ENCODE data around the gene VPS13A.
A peak's percentile ranks its signal among the peaks of the same experiment; 100 is the strongest.

The VPS13A gene

DNA sequence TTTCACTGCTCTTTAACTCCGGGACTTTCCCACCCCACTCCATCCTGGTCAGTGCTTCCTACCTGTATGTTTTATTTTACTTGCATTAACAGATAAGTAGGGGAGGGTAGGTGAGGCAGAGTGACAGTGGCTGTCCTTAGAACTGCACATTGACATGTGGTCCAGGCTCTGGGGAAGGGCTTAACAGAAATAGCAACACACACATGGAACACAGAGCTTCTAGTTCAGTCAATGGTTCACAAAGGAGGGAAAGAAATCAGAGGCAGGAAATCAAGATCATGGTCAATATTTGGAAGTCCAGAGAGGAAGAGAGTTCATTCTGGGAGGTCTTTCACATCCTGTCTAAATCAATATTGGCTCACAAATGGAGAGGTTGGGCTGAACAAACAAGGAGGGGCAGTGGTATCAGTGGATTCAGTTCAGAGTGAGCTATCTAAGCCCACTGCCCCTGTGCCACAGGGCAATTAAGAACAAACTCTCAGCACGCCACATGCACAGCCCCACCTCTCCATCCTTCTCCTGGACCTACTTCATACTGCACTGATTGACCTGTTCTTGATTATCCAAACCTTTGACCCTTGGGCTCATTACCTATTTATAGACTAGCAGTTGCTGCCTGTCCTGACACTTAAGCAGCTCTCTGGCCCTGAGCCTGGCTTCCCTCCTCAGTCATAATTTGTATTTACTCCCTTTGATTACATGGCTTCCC, 6.2 kb upstream of the VPS13A start:
- no peaks in the 10 kb centered on the region for H3K36me3 Mint-ChIP-seq (ENCODE audit: low read depth)
- no peak overlapping the region for H3K27ac Mint-ChIP-seq
- H3K4me3 Mint-ChIP-seq, result no peak overlapping the region
- ATAC-seq, result no peak
- no peaks in the 10 kb centered on the region for H3K9me3 Mint-ChIP-seq
- peaks cover 2% of the 10 kb centered on the region for H3K4me1 Mint-ChIP-seq
- H3K27me3 Mint-ChIP-seq, result no peaks in the 10 kb centered on the region
- no peak for DNase-seq

DNA sequence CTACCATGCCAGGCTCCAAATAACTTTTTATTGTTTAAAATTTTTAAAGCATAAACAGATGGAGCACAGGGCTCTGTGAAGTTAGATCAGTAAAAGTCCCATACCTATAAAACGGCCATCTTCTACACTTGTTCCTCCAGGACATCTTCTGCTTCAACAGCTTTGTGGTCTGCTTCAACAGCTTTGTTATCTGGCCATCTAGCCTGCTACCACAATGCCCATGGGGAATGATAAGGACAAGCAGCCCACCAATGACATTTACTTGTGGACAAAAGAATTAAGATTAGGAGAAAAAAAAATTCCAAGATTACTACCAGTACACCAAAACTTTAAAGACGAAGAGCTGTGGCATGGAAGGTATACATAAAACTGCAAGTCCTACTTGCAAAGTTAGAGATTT, 2.2 kb upstream of the VPS13A start:
- peaks cover 3% of the 10 kb centered on the region for H3K36me3 Mint-ChIP-seq (ENCODE audit: low read depth)
- ATAC-seq (no peak), DNase-seq (no peak)
- no peaks in the 10 kb centered on the region for H3K9me3 Mint-ChIP-seq
- H3K4me1 Mint-ChIP-seq, result peaks cover 19% of the 10 kb centered on the region
- H3K4me3 Mint-ChIP-seq, result no peak overlapping the region
- H3K27me3 Mint-ChIP-seq, result no peaks in the 10 kb centered on the region
- no peak overlapping the region for H3K27ac Mint-ChIP-seq

DNA sequence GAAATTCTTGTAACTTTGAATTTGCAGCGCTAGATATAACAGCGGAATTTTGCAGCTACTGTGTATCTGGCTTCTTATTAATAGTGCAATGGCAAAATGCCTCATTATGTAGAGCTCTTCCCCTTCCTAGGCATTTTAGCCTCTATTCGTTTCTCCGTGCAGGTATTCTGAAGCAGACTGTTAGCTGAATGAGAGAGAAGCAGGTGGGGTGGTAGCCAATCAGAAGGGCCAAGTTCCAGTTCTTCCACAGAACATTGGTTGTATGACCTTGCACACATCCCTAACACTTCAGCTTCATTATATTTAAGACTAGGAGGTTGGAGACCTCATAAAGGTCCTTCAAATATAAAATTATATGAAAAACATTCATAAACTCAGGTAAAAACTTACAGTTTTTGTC, 1.2 kb upstream of the VPS13A start:
- Mint-ChIP-seq H3K27me3 (no peaks in the 10 kb centered on the region), H3K4me1 (peaks cover 24% of the 10 kb centered on the region), H3K27ac (no peak overlapping the region), H3K36me3 (ENCODE audit: low read depth) (peaks cover 3% of the 10 kb centered on the region), H3K4me3 (peak overlapping the region; percentile 96), H3K9me3 (no peaks in the 10 kb centered on the region)
- ATAC-seq (no peak), DNase-seq (no peak)

DNA sequence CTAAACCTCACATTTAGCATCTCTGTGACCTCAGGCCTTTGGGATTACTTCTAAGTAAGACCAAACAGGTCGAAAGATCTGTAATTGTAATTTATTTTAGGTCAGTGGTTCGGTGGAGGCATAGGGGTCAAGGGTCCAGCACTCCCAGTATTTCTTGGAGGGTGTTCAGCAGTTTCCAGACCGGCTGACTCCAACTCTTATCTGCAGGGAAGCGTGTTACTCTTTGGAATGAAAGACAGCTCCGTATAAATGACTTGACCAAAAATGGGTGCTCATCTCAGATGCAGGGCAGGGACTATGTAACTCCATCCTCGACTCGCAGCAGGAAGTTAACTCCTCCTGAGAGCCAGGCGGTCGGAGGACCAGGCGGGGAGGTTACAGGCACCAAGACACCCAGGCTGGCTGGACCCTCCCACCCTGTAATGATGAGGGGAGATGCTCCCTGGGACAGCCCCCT, 620 bp upstream of the VPS13A start:
- no peaks in the 10 kb centered on the region for H3K9me3 Mint-ChIP-seq
- ATAC-seq (no peak), DNase-seq (no peak)
- H3K4me3 Mint-ChIP-seq, result peak overlapping the region; percentile 96
- H3K4me1 Mint-ChIP-seq, result peaks cover 24% of the 10 kb centered on the region
- peaks cover 3% of the 10 kb centered on the region for H3K36me3 Mint-ChIP-seq (ENCODE audit: low read depth)
- H3K27me3 Mint-ChIP-seq, result no peaks in the 10 kb centered on the region
- peak overlapping the region; percentile 75 for H3K27ac Mint-ChIP-seq

DNA sequence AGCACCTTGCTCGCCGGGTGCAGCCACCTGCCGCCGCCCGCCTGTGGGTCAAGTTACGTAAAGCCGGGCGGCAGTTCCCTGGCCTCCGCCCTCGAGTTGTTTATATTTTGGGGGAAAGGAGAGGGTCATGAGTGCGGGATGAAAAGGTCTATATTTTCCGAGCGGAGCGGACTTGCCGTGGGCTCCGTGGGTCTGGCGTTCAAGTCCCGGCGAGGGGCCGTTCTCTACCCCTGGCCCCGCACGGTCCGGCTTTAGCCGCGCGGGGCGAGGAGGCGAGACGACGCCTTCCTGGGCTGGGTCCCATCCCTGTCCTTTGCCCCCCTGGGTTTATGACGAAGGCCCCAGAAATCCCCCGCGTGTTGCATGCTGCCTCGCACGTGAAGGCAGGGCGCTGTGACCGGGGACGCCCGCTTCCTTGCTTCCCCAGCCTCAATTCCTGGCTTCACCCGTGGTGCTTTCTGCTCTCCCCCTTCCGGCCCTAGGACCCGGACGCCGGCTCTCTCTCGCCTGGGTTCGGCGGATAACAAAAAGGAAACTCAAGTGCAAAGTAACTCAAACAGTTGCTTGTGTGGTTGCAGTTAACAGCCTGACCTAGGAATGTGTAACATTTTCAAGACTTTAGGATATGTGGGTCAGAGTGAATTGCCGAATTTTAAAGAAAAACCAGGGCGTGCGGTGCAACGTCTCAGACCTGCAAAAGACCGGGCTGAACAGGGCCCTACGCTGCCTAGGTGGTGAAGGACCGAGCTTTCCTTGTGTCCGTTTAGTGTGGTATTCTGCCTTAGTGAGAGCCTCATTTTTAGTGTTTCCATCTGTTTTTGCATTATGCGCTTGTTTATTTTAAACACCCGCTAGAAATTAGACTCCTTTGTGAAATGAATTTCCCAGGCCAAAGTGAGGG, 810 bp downstream of the VPS13A start:
- Mint-ChIP-seq H3K36me3 (ENCODE audit: low read depth) (peaks cover 3% of the 10 kb centered on the region), H3K4me3 (peak overlapping the region; percentile 96), H3K27me3 (no peaks in the 10 kb centered on the region), H3K27ac (peak overlapping the region; percentile 88), H3K4me1 (peaks cover 24% of the 10 kb centered on the region), H3K9me3 (no peaks in the 10 kb centered on the region)
- peak; percentile 5 for ATAC-seq
- DNase-seq, result peak; percentile 63

DNA sequence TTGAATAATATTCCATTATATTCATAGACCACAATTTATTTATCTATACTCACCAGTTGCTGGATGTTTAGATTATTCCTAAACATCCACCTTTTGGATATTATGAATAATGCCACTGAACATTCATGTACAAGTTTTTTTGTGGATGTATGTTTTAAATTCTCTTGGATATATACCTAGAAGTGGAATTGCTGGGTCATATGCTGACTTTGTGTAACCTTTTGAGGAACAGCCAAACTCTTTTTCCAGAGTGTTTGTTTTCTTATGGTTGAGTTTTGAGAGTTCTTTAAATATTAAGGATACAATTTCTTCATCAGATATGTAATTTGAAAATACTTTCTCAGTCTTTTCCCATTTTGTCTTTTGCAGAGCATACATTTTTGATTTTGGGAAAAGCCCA, 2.7 kb downstream of the VPS13A start:
- H3K4me1 Mint-ChIP-seq, result peaks cover 24% of the 10 kb centered on the region
- H3K27me3 Mint-ChIP-seq, result no peaks in the 10 kb centered on the region
- peak overlapping the region; percentile 96 for H3K4me3 Mint-ChIP-seq
- H3K9me3 Mint-ChIP-seq, result no peaks in the 10 kb centered on the region
- no peak for DNase-seq
- no peak for ATAC-seq
- no peak overlapping the region for H3K27ac Mint-ChIP-seq
- H3K36me3 Mint-ChIP-seq (ENCODE audit: low read depth), result peaks cover 5% of the 10 kb centered on the region

DNA sequence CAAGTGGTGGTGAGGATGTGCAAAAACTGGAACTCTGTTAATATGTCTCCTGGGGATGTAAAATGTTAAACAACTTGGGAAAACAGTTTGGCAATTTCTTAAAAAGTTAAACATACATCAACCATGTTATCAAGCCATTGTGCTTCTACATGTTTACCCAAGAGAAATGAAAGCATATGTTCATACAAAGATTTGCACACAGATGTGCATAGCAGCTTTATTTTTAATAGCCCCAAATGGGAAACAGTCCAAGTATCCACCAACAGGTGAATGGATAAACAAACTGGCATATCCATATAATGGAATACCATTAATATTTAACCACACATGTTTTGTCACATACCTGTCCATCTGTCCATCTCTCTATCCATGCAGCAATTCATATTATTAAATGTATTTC, 6.2 kb downstream of the VPS13A start:
- peaks cover 7% of the 10 kb centered on the region for H3K9me3 Mint-ChIP-seq
- no peak for DNase-seq
- ATAC-seq, result no peak
- peaks cover 21% of the 10 kb centered on the region for H3K4me1 Mint-ChIP-seq
- no peak overlapping the region for H3K4me3 Mint-ChIP-seq
- no peaks in the 10 kb centered on the region for H3K27me3 Mint-ChIP-seq
- no peak overlapping the region for H3K27ac Mint-ChIP-seq
- H3K36me3 Mint-ChIP-seq (ENCODE audit: low read depth), result peaks cover 8% of the 10 kb centered on the region

DNA sequence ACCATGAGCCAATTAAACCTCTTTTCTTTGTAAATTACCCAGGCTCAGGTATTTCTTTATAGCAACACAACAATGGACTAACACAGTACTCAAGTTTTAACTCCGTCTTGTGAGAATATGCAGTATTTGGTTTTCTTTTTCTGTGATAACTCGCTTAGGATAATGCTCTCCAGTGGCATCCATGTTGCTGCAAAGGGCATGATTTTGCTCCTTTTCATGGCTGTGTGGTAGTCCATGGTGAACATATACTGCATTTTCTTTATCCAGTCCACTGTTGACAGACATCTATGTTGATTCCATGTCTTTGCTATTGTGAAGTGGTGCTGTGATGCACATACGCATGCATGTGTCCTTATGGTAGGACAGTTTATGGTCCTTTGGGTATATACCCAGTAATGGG, 10.9 kb downstream of the VPS13A start:
- ATAC-seq (no peak), DNase-seq (no peak)
- Mint-ChIP-seq H3K9me3 (peaks cover 15% of the 10 kb centered on the region), H3K27ac (no peak overlapping the region), H3K4me1 (peaks cover 30% of the 10 kb centered on the region), H3K36me3 (ENCODE audit: low read depth) (peaks cover 10% of the 10 kb centered on the region), H3K27me3 (no peaks in the 10 kb centered on the region), H3K4me3 (no peak overlapping the region)

DNA sequence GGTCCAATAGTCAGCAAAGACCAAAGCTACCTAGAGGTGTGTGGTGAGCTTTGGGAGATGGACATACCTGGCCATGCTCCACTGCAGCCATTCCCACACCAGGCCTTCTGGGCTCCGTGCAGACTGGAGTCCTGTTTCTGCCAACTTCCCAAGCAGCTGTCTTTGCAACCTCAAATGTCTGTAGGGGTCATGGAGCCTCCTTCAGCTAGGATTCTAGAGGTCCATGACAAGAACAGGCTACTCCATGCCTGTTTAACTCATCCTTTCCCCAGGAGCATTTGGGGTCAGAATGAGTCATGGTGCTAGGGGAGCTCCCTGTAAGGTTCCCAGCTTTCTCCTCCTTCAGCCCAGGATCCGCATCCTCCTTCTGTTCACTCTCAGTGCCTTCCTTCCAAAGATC, 17.1 kb downstream of the VPS13A start:
- peaks cover 6% of the 10 kb centered on the region for H3K36me3 Mint-ChIP-seq (ENCODE audit: low read depth)
- no peak for ATAC-seq
- H3K4me1 Mint-ChIP-seq, result peaks cover 46% of the 10 kb centered on the region
- H3K4me3 Mint-ChIP-seq, result no peak overlapping the region
- no peaks in the 10 kb centered on the region for H3K9me3 Mint-ChIP-seq
- peak overlapping the region; percentile 39 for H3K27ac Mint-ChIP-seq
- H3K27me3 Mint-ChIP-seq, result no peaks in the 10 kb centered on the region
- no peak for DNase-seq

DNA sequence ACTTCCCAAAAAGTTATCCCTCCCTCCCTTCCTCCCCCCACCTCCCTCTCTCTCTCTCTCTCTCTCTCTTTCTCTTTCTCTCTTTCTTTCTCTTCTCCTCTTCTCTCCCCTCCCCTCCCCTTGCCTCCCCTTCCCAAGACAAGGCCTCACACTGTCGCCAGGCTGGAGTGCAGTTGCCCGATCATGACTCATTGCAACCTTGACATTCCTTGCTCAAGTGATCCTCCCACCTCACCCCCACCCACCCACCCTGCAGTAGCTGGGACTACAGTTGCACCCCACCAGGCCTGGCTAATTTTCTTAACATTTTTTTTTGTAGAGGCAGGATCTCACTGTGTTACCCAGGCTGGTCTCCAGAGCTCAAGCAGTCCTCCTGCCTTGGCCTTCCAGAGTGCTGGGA, 32.8 kb downstream of the VPS13A start:
- H3K4me1 Mint-ChIP-seq, result no peaks in the 10 kb centered on the region
- no peaks in the 10 kb centered on the region for H3K27me3 Mint-ChIP-seq
- DNase-seq (no peak), ATAC-seq (no peak)
- no peak overlapping the region for H3K4me3 Mint-ChIP-seq
- H3K9me3 Mint-ChIP-seq, result no peaks in the 10 kb centered on the region
- H3K36me3 Mint-ChIP-seq (ENCODE audit: low read depth), result peaks cover 19% of the 10 kb centered on the region
- no peak overlapping the region for H3K27ac Mint-ChIP-seq

DNA sequence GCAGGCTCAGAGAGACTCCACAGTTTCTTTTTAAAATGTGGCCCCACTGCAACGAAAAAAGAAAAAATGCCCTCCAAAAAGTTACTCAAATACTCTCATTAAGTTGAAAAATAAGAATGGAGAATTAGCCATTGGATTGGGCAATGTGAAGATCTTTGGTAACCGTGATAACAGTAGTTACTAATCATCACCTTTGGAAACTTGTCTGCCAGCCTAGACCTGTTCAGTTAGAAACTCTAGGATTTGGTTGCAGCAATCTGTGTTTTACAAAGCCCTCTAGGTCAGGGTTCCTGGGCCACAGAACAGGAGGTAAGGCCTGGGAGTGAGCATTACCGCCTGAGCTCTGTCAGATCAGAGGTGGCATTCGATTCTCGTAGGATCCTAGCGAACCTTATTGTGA, 34.2 kb downstream of the VPS13A start:
- Mint-ChIP-seq H3K4me3 (no peak overlapping the region), H3K27me3 (no peaks in the 10 kb centered on the region), H3K36me3 (ENCODE audit: low read depth) (peaks cover 15% of the 10 kb centered on the region), H3K27ac (no peak overlapping the region), H3K4me1 (no peaks in the 10 kb centered on the region), H3K9me3 (no peaks in the 10 kb centered on the region)
- ATAC-seq (no peak), DNase-seq (no peak)

DNA sequence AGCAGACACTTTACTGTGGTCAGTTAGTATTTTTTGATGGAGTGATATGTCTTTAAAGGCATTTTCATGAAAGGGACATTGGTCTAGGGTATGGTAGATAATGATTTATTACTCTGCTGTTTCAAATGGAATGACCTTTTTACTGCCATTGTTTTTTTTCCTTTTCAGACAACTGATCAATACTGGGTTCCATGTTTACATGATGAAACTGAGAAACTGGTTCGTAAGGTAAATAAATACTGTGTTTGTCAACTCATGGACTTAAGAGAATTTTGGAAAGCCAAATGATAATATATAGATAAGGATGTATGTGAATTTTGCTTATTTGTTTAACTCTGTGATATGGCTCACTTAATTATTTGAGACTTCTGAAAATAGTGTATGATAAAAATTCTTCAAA, 35.5 kb downstream of the VPS13A start:
- DNase-seq, result no peak
- no peak overlapping the region for H3K27ac Mint-ChIP-seq
- no peak for ATAC-seq
- H3K27me3 Mint-ChIP-seq, result no peaks in the 10 kb centered on the region
- no peak overlapping the region for H3K4me3 Mint-ChIP-seq
- no peaks in the 10 kb centered on the region for H3K4me1 Mint-ChIP-seq
- peaks cover 16% of the 10 kb centered on the region for H3K36me3 Mint-ChIP-seq (ENCODE audit: low read depth)
- H3K9me3 Mint-ChIP-seq, result no peaks in the 10 kb centered on the region

DNA sequence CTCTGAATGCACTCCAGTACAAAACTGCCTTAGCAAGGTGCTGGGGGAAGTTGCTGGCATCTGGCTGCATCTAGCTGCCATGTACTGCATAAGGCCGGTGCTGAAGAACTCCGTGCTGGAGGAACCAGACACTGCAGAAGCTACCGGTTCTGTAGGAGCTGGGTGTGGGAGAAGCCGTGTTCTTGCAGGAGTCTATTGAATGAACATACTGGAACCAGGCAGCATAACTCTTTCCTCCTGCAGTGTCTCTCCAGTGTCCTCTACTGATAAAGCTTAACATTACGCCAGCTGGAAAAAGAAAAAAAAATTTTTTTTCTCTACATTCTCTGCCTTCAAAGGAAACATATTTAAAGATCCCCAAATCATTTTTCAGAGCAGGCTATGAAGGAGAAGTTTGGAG, 38.5 kb downstream of the VPS13A start:
- Mint-ChIP-seq H3K27ac (no peak overlapping the region), H3K9me3 (no peaks in the 10 kb centered on the region), H3K4me3 (no peak overlapping the region), H3K36me3 (ENCODE audit: low read depth) (peaks cover 16% of the 10 kb centered on the region), H3K27me3 (no peaks in the 10 kb centered on the region), H3K4me1 (no peaks in the 10 kb centered on the region)
- ATAC-seq (no peak), DNase-seq (no peak)

DNA sequence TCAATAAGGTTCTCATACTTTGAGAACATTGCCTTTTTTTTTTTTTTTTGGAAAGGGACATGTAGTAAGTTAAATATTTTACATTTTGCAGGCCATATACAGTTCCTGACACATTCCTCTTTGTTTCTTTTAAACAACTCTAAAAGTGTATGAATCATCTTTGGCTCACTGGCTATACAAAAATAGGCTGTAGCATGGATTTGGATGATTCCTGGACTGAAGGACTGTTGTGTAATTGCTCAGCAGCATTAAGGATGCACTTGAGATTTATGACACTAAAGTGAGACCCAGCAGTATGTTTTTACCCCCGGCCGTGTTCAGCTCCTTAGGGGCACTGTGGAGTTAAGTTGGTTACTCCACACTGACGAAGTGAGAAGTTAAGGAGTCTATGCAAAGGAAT, 41.3 kb downstream of the VPS13A start:
- Mint-ChIP-seq H3K4me3 (no peak overlapping the region), H3K4me1 (no peaks in the 10 kb centered on the region), H3K9me3 (no peaks in the 10 kb centered on the region), H3K27me3 (no peaks in the 10 kb centered on the region), H3K36me3 (ENCODE audit: low read depth) (peaks cover 25% of the 10 kb centered on the region), H3K27ac (no peak overlapping the region)
- no peak for ATAC-seq
- DNase-seq, result no peak

DNA sequence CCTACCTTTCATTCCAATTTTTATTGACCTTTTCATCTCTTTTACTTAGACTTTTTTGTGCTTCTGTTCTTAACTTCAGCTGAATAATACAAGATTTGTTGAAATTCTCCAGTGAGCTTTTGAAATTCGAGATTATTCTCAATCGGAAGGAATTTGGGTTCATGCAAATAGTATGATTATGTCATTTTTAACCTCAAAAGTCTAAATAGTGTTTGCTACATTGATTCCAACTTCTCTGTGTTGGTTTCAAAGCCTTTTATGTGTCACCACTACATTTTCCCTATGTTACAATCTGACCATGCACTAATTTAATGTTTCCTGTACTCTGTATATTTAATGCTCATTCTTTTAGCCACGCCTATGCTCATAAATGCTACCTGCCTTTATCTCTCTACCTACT, 44.1 kb downstream of the VPS13A start:
- DNase-seq, result no peak
- no peak overlapping the region for H3K27ac Mint-ChIP-seq
- no peaks in the 10 kb centered on the region for H3K27me3 Mint-ChIP-seq
- no peak overlapping the region for H3K4me3 Mint-ChIP-seq
- H3K36me3 Mint-ChIP-seq (ENCODE audit: low read depth), result peaks cover 33% of the 10 kb centered on the region
- H3K4me1 Mint-ChIP-seq, result no peaks in the 10 kb centered on the region
- no peaks in the 10 kb centered on the region for H3K9me3 Mint-ChIP-seq
- no peak for ATAC-seq
